Mucosa of descending colon (tissue), 3 donors: ENCODE data around the gene MAP3K21. TPM values are rescaled to one million over a fixed set of nuclear protein-coding genes. Genes with fewer than 3 reads are reported as not detected.

ENCODE experiments used
- ATAC-seq: fragments of 200-7000 bp; cut with Tn5 transposase; one replicate; pipeline ENCODE4 v1.9.1; 2020; ENCODE audit warnings: mild to moderate bottlenecking, moderate library complexity
- DNase-seq, 3 donors: peaks; one replicate each; pipeline ENCODE4 v3.0.0-alpha.2; 2020
- H3K36me3 ChIP-seq: fragments of 200-600 bp; one replicate; pipeline ENCODE4 v1.8.0; 2021; ENCODE audit warnings: low read depth, mild to moderate bottlenecking
- H3K4me1 ChIP-seq: fragments of 200-600 bp; one replicate; pipeline ENCODE4 v1.8.0; 2021; ENCODE audit warnings: low read depth, mild to moderate bottlenecking
- H3K4me3 ChIP-seq: fragments of 200-600 bp; one replicate; pipeline ENCODE4 v1.8.0; 2021; ENCODE audit warnings: mild to moderate bottlenecking
- H3K9me3 ChIP-seq: fragments of 200-600 bp; one replicate; pipeline ENCODE4 v1.8.0; 2021; ENCODE audit warnings: mild to moderate bottlenecking
- CTCF ChIP-seq: fragments of 200-600 bp; IDR thresholded peaks from one replicate; pipeline ENCODE4 v1.8.0; 2022; ENCODE audit warnings: antibody characterized with exemption, mild to moderate bottlenecking
- intact Hi-C, 2 donors: fragments of 100-400 bp; cut with DNase I in 1 of 2; cut with micrococcal nuclease in 1 of 2; formaldehyde crosslinking; loops; one replicate each; pipeline versions ENCODE4 v1.11.0 to v1.11.1; 2022; cut with DNase I, micrococcal nuclease
- total RNA-seq, 3 donors: library from RNA; stranded (reverse); fragmentation: NEBNext Ultra II Directional in 2 of 3; extraction: Animal tissue kit (Norgen Biotek cat#: 25700) in 2 of 3; gene quantifications; one replicate each; pipeline versions ENCODE4 v1.2.1 to v1.2.4, GENCODE V29; 2021 to 2023
- donor health status: DM: no; HTN: no; CAD: no; lungs with moderate emphysema.
- donor health status: DM: no; HTN: no; CAD: no.
- donor health status: DM: no; HTN: yes; CAD: no.

The MAP3K21 gene
- total RNA-seq, 3 donors from 2014 or later, result 8.3 to 21.1 (median 12.6) TPM

- H3K9me3 ChIP-seq, result no peaks in the 10 kb centered on the region
- H3K4me1 ChIP-seq, result peaks cover 25% of the 10 kb centered on the region
- H3K36me3 ChIP-seq, result no peaks in the 10 kb centered on the region
- H3K4me3 ChIP-seq, result no peak overlapping the region
- TF ChIP-seq CTCF, result no peak
- DNase-seq (peak; percentile 98 to 99 (median 98)), ATAC-seq (peak; percentile 92)
- intact Hi-C loops, result no loop called here
Measured at GRCh38 chr1:233326811-233327650, 493 bp upstream of the MAP3K21 start.

GRCh38 chr1:233328142-233328921, 808 bp downstream of the MAP3K21 start:
- DNase-seq (peak; percentile 47 to 71 (median 69)), ATAC-seq (peak; percentile 49)
- Histone ChIP-seq H3K4me3 (peak overlapping the region; percentile 54), H3K9me3 (no peaks in the 10 kb centered on the region), H3K36me3 (no peaks in the 10 kb centered on the region), H3K4me1 (peaks cover 25% of the 10 kb centered on the region)
- intact Hi-C loops, result no loop called here
- no peak for TF ChIP-seq CTCF

GRCh38 chr1:233331676-233332519, 4.4 kb downstream of the MAP3K21 start:
- Histone ChIP-seq H3K36me3 (no peaks in the 10 kb centered on the region), H3K9me3 (no peaks in the 10 kb centered on the region), H3K4me1 (peaks cover 21% of the 10 kb centered on the region), H3K4me3 (no peak overlapping the region)
- DNase-seq (no peak), ATAC-seq (no peak)
- TF ChIP-seq CTCF, result no peak
- intact Hi-C loops, result no loop called here

- H3K4me1 ChIP-seq, result peaks cover 23% of the 10 kb centered on the region
- no peaks in the 10 kb centered on the region for H3K9me3 ChIP-seq
- TF ChIP-seq CTCF, result no peak
- no peaks in the 10 kb centered on the region for H3K36me3 ChIP-seq
- H3K4me3 ChIP-seq, result no peak overlapping the region
- intact Hi-C loops, result no loop called here
- DNase-seq (no peak), ATAC-seq (no peak)
Measured at GRCh38 chr1:233333086-233333485, 5.6 kb downstream of the MAP3K21 start.

GRCh38 chr1:233334092-233334491, 6.6 kb downstream of the MAP3K21 start:
- intact Hi-C loops, result no loop called here
- H3K9me3 ChIP-seq, result no peaks in the 10 kb centered on the region
- no peaks in the 10 kb centered on the region for H3K36me3 ChIP-seq
- no peak for DNase-seq
- H3K4me1 ChIP-seq, result peaks cover 18% of the 10 kb centered on the region
- no peak for ATAC-seq
- no peak for TF ChIP-seq CTCF
- no peak overlapping the region for H3K4me3 ChIP-seq
